ENCODE measurements around the gene UNCX.

DNA sequence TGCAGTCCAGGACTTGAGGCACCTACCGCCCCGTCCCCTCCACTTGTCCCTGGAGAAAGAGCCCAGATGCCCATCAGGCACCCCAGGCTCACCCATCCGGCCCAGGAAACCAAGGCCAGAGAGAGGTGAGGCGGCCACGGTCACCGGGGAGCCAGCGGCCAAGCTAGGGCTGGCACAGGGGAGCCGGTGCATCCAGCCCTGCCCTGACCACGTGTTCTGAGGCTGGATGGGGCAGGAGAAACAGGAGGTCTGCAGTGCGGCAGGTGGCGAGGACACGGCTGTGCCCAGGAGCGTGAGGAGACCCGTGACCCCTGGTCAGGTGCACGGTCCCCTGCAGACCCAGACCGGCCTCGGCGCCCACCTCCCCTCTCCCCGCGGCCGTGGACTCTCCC lies 27.6 kb downstream of the UNCX start:
- TF ChIP-seq, protein P1, sequence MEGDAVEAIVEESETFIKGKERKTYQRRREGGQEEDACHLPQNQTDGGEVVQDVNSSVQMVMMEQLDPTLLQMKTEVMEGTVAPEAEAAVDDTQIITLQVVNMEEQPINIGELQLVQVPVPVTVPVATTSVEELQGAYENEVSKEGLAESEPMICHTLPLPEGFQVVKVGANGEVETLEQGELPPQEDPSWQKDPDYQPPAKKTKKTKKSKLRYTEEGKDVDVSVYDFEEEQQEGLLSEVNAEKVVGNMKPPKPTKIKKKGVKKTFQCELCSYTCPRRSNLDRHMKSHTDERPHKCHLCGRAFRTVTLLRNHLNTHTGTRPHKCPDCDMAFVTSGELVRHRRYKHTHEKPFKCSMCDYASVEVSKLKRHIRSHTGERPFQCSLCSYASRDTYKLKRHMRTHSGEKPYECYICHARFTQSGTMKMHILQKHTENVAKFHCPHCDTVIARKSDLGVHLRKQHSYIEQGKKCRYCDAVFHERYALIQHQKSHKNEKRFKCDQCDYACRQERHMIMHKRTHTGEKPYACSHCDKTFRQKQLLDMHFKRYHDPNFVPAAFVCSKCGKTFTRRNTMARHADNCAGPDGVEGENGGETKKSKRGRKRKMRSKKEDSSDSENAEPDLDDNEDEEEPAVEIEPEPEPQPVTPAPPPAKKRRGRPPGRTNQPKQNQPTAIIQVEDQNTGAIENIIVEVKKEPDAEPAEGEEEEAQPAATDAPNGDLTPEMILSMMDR (IDR thresholded peaks at IDR 0.05) = no peak
- no peak for TF ChIP-seq POLR2A (IDR thresholded peaks at IDR 0.05; ENCODE audit: low read depth)
- TF ChIP-seq EP300 (IDR thresholded peaks at IDR 0.05) = no peak
- no peak for TF ChIP-seq POLR2AphosphoS5 (IDR thresholded peaks at IDR 0.05)
